Subcutaneous abdominal adipose tissue (tissue), 5 donors: ENCODE results near the gene PRPF4.
"Not testable (repeated sequence)": the region's sequence is repeated elsewhere in the genome, so short reads cannot be mapped to it uniquely, and the experiment has no call there.

Source experiments
- H3K27ac ChIP-seq: one replicate; pipeline ENCODE4 v1.7.0; 2013; ENCODE audit warnings: low read depth, mild to moderate bottlenecking, inconsistent platforms, low read length, moderate library complexity
- H3K27me3 ChIP-seq, 5 donors: one replicate each; pipeline ENCODE4 v1.7.0; 2013; ENCODE audit warnings: low read length in 5 of 5, inconsistent platforms in 1 of 5; ENCODE audit not compliant: control insufficient read depth in 5 of 5, insufficient read depth in 4 of 5
- H3K36me3 ChIP-seq, 5 donors: one replicate each; pipeline ENCODE4 v1.7.0; 2013; ENCODE audit warnings: low read length in 5 of 5; ENCODE audit not compliant: control insufficient read depth in 5 of 5, insufficient read depth in 5 of 5
- H3K4me1 ChIP-seq, 5 donors: one replicate each; pipeline ENCODE4 v1.7.0; 2013; ENCODE audit warnings: low read length in 5 of 5, mild to moderate bottlenecking in 3 of 5, moderate library complexity in 1 of 5; ENCODE audit not compliant: control insufficient read depth in 5 of 5, insufficient read depth in 5 of 5
- H3K4me3 ChIP-seq, 5 donors: one replicate each; pipeline ENCODE4 v1.7.0; 2013; ENCODE audit warnings: low read length in 5 of 5, low read depth in 1 of 5
- H3K9ac ChIP-seq, 5 donors: one replicate each; pipeline ENCODE4 v1.7.0; 2013; ENCODE audit warnings: low read length in 5 of 5, mild to moderate bottlenecking in 4 of 5, moderate library complexity in 3 of 5
- H3K9me3 ChIP-seq, 5 donors: one replicate each; pipeline ENCODE4 v1.7.0; 2013; ENCODE audit warnings: low read length in 5 of 5; ENCODE audit not compliant: control insufficient read depth in 5 of 5
- donor health status: healthy.
- donor health status: healthy.
- donor health status: healthy.
- donor health status: healthy.
- donor health status: healthy.

PRPF4 gene

GRCh38 chr9:113290052-113290607, 14.7 kb downstream of the PRPF4 start:
- Histone ChIP-seq H3K9ac (no peak overlapping the region), H3K36me3 (peaks cover 43 to 79% (median 71%) of the 10 kb centered on the region in 5 donors), H3K4me1 (peaks cover 0 to 2% (median 0%) of the 10 kb centered on the region in 5 donors), H3K27ac (no peak overlapping the region), H3K9me3 (no peaks in the 10 kb centered on the region), H3K27me3 (no peaks in the 10 kb centered on the region), H3K4me3 (no peak overlapping the region)

- no peak overlapping the region for H3K27ac ChIP-seq
- H3K9me3 ChIP-seq, result no peaks in the 10 kb centered on the region
These were observed 17.9 kb downstream of the PRPF4 start for GRCh38 chr9:113293285-113293878.

GRCh38 chr9:113296247-113296646, 20.8 kb downstream of the PRPF4 start:
- H3K4me3 ChIP-seq, H3K4me1 ChIP-seq, H3K27ac ChIP-seq, H3K9me3 ChIP-seq, H3K9ac ChIP-seq, H3K27me3 ChIP-seq: not testable (repeated sequence)
- H3K36me3 ChIP-seq, result peaks cover 8 to 24% (median 21%) of the 10 kb centered on the region in 5 donors

More at GRCh38 chr9:113293285-113293878, 17.9 kb downstream of the PRPF4 start:
- peaks cover 0 to 2% (median 0%) of the 10 kb centered on the region in 5 donors for H3K4me1 ChIP-seq
- no peak overlapping the region for H3K9ac ChIP-seq
- peaks cover 24 to 50% (median 50%) of the 10 kb centered on the region in 5 donors for H3K36me3 ChIP-seq
- no peak overlapping the region for H3K4me3 ChIP-seq
- no peaks in the 10 kb centered on the region for H3K27me3 ChIP-seq

GRCh38 chr9:113296796-113297558, 21.5 kb downstream of the PRPF4 start:
- Histone ChIP-seq H3K4me3 (no peak overlapping the region), H3K36me3 (peaks cover 8 to 17% (median 14%) of the 10 kb centered on the region in 5 donors), H3K4me1 (peaks cover 0 to 7% (median 5%) of the 10 kb centered on the region in 5 donors)

GRCh38 chr9:113298311-113298710, 22.9 kb downstream of the PRPF4 start:
- H3K27ac ChIP-seq, result no peak overlapping the region
- peaks cover 0 to 4% (median 0%) of the 10 kb centered on the region in 5 donors for H3K27me3 ChIP-seq

More at GRCh38 chr9:113296796-113297558, 21.5 kb downstream of the PRPF4 start:
- no peak overlapping the region for H3K27ac ChIP-seq
- H3K9ac ChIP-seq, result no peak overlapping the region
- no peaks in the 10 kb centered on the region for H3K9me3 ChIP-seq
- H3K27me3 ChIP-seq, result peaks cover 0 to 3% (median 0%) of the 10 kb centered on the region in 5 donors

GRCh38 chr9:113298924-113299770, 23.7 kb downstream of the PRPF4 start:
- H3K36me3 ChIP-seq, result no peaks in the 10 kb centered on the region
- peaks cover 0 to 7% (median 5%) of the 10 kb centered on the region in 5 donors for H3K4me1 ChIP-seq
- H3K27ac ChIP-seq, result no peak overlapping the region
- H3K9ac ChIP-seq, result no peak overlapping the region
- no peak overlapping the region for H3K4me3 ChIP-seq
- H3K27me3 ChIP-seq, result peaks cover 0 to 4% (median 0%) of the 10 kb centered on the region in 5 donors
- no peaks in the 10 kb centered on the region for H3K9me3 ChIP-seq

More at GRCh38 chr9:113298311-113298710, 22.9 kb downstream of the PRPF4 start:
- Histone ChIP-seq H3K4me1 (peaks cover 0 to 7% (median 5%) of the 10 kb centered on the region in 5 donors), H3K36me3 (peaks cover 0 to 3% (median 2%) of the 10 kb centered on the region in 5 donors), H3K4me3 (no peak overlapping the region), H3K9ac (no peak overlapping the region), H3K9me3 (no peaks in the 10 kb centered on the region)

GRCh38 chr9:113299800-113300292, 24.4 kb downstream of the PRPF4 start:
- no peaks in the 10 kb centered on the region for H3K9me3 ChIP-seq
- peaks cover 0 to 4% (median 0%) of the 10 kb centered on the region in 5 donors for H3K27me3 ChIP-seq
- H3K36me3 ChIP-seq, result no peaks in the 10 kb centered on the region
- peaks cover 0 to 7% (median 5%) of the 10 kb centered on the region in 5 donors for H3K4me1 ChIP-seq
- no peak overlapping the region for H3K27ac ChIP-seq
- H3K9ac ChIP-seq, result no peak overlapping the region
- H3K4me3 ChIP-seq, result peak overlapping the region in 1 of 5 donors; percentile 33

GRCh38 chr9:113301548-113301947, 26.1 kb downstream of the PRPF4 start:
- no peaks in the 10 kb centered on the region for H3K36me3 ChIP-seq
- H3K4me1 ChIP-seq, result peaks cover 0 to 7% (median 5%) of the 10 kb centered on the region in 5 donors
- H3K9ac ChIP-seq, result no peak overlapping the region
- no peak overlapping the region for H3K27ac ChIP-seq
- H3K4me3 ChIP-seq, result no peak overlapping the region
- H3K9me3 ChIP-seq, result no peaks in the 10 kb centered on the region
- peaks cover 0 to 4% (median 0%) of the 10 kb centered on the region in 5 donors for H3K27me3 ChIP-seq

- Histone ChIP-seq H3K36me3 (no peaks in the 10 kb centered on the region), H3K27me3 (peaks cover 0 to 4% (median 0%) of the 10 kb centered on the region in 5 donors), H3K4me1 (peaks cover 0 to 7% (median 5%) of the 10 kb centered on the region in 5 donors), H3K27ac (no peak within 1 kb of the TSS), H3K4me3 (no peak within 1 kb of the TSS), H3K9ac (no peak within 1 kb of the TSS), H3K9me3 (no peaks in the 10 kb centered on the region)
These were observed 27.4 kb downstream of the PRPF4 start, which contains the start of gene RNF183 for GRCh38 chr9:113302792-113303418. TSS of gene RNF183 (minus strand) at chr9:113303376. CDS start at chr9:113298184, 5,192 bp downstream.
